Neural progenitor cell (in vitro differentiated cells): ENCODE results near the gene BEST3. TPM values are rescaled to one million over a fixed set of nuclear protein-coding genes. Genes with fewer than 3 reads are reported as not detected.

Experiments used
- DNase-seq: peaks from one replicate; pipeline ENCODE4 v3.0.0-alpha.2; 2016; ENCODE audit warnings: low spot score
- H2AFZ ChIP-seq: fragments of 200-600 bp; sonication (generic); replicated peaks from 2 replicates; pipeline ENCODE4 v1.6.1; 2016; ENCODE audit warnings: antibody characterized with exemption
- H3F3A ChIP-seq: fragments of 200-600 bp; sonication (generic); 2 replicates; pipeline ENCODE4 v1.6.1; 2016; ENCODE audit warnings: antibody characterized with exemption, low read depth
- H3K27ac ChIP-seq: fragments of 200-600 bp; sonication (generic); 2 replicates; pipeline ENCODE4 v1.5.1; 2016; ENCODE audit warnings: mild to moderate bottlenecking
- H3K27me3 ChIP-seq: fragments of 200-600 bp; sonication (generic); 2 replicates; pipeline ENCODE4 v1.6.1; 2016; ENCODE audit warnings: mild to moderate bottlenecking, moderate library complexity
- H3K36me3 ChIP-seq: fragments of 200-600 bp; sonication (generic); 2 replicates; pipeline ENCODE4 v1.5.1; 2016
- H3K4me1 ChIP-seq: fragments of 200-600 bp; sonication (generic); 2 replicates; pipeline ENCODE4 v1.6.1; 2016; ENCODE audit warnings: mixed run types
- H3K4me2 ChIP-seq: fragments of 200-600 bp; sonication (generic); 2 replicates; pipeline ENCODE4 v1.6.1; 2016
- H3K4me3 ChIP-seq: fragments of 200-600 bp; sonication (generic); 2 replicates; pipeline ENCODE4 v1.5.1; 2016
- H3K79me2 ChIP-seq: fragments of 200-600 bp; sonication (generic); 2 replicates; pipeline ENCODE4 v1.6.1; 2016; ENCODE audit warnings: low read depth
- H3K9ac ChIP-seq: fragments of 200-600 bp; sonication (generic); 2 replicates; pipeline ENCODE4 v1.6.1; 2016
- H3K9me3 ChIP-seq: fragments of 200-600 bp; sonication (generic); 2 replicates; pipeline ENCODE4 v1.5.1; 2016; ENCODE audit warnings: low read depth
- H4K20me1 ChIP-seq: fragments of 200-600 bp; sonication (generic); 2 replicates; pipeline ENCODE4 v1.6.1; 2016; ENCODE audit warnings: low read depth
- H3K27ac Mint-ChIP-seq: 3 replicates; pipeline ENCODE4 v1.8.0; 2021; ENCODE audit warnings: mixed read lengths
- H3K27me3 Mint-ChIP-seq: 2 replicates; pipeline ENCODE4 v1.8.0; 2022; ENCODE audit warnings: low read depth, mild to moderate bottlenecking, inconsistent platforms, moderate library complexity, mixed read lengths; ENCODE audit not compliant: insufficient read depth
- H3K36me3 Mint-ChIP-seq: 3 replicates; pipeline ENCODE4 v1.8.0; 2021; ENCODE audit warnings: mixed read lengths
- H3K4me1 Mint-ChIP-seq: 3 replicates; pipeline ENCODE4 v1.8.0; 2021; ENCODE audit warnings: mixed read lengths
- H3K4me3 Mint-ChIP-seq: 3 replicates; pipeline ENCODE4 v1.8.0; 2021; ENCODE audit warnings: mild to moderate bottlenecking, moderate library complexity, mixed read lengths
- H3K9me3 Mint-ChIP-seq: 3 replicates; pipeline ENCODE4 v1.8.0; 2020; ENCODE audit warnings: mixed read lengths
- CTCF ChIP-seq: fragments of 200-600 bp; sonication (generic); IDR thresholded peaks from 2 replicates; pipeline ENCODE4 v1.5.1; 2017; ENCODE audit warnings: antibody characterized with exemption, mild to moderate bottlenecking
- EZH2 ChIP-seq: fragments of 200-600 bp; sonication (generic); IDR thresholded peaks from 2 replicates; pipeline ENCODE4 v1.6.1; 2017; ENCODE audit warnings: antibody characterized with exemption, mild to moderate bottlenecking, moderate library complexity
- EZH2phosphoT487 ChIP-seq: fragments of 200-600 bp; sonication (generic); IDR thresholded peaks from 2 replicates; pipeline ENCODE4 v1.6.1; 2017; ENCODE audit warnings: antibody characterized with exemption
- total RNA-seq: library from RNA; depleted of rRNA; stranded (reverse); fragments of >200 nt; gene quantifications from 2 replicates; pipeline ENCODE4 v1.2.3, GENCODE V29; 2015; ENCODE audit warnings: low replicate concordance

The BEST3 gene
- total RNA-seq, 1 donor from 2014 or later = not detected

- no peak overlapping the region for H3K27ac Mint-ChIP-seq
- H3K27ac ChIP-seq = no peak overlapping the region
- no peak overlapping the region for H3K4me3 ChIP-seq
- H4K20me1 ChIP-seq = no peaks in the 10 kb centered on the region
- H3K27me3 Mint-ChIP-seq = no peaks in the 10 kb centered on the region
- no peak for DNase-seq
- H3K36me3 ChIP-seq = no peaks in the 10 kb centered on the region
- no peaks in the 10 kb centered on the region for H3K27me3 ChIP-seq
- H3K36me3 Mint-ChIP-seq = no peaks in the 10 kb centered on the region
- no peak overlapping the region for H3K4me3 Mint-ChIP-seq
- no peak overlapping the region for H3K9ac ChIP-seq
- no peaks in the 10 kb centered on the region for H3K4me1 ChIP-seq
- no peaks in the 10 kb centered on the region for H3F3A ChIP-seq
- no peaks in the 10 kb centered on the region for H3K9me3 ChIP-seq
- no peaks in the 10 kb centered on the region for H3K79me2 ChIP-seq
- no peak overlapping the region for H2AFZ ChIP-seq
- peaks cover 18% of the 10 kb centered on the region for H3K4me1 Mint-ChIP-seq
- TF ChIP-seq CTCF (no peak), EZH2phosphoT487 (no peak), EZH2 (no peak)
- no peaks in the 10 kb centered on the region for H3K9me3 Mint-ChIP-seq
- H3K4me2 ChIP-seq = no peak overlapping the region
Observed at GRCh38 chr12:69655616-69656340, 43.3 kb downstream of the BEST3 start.

DNA sequence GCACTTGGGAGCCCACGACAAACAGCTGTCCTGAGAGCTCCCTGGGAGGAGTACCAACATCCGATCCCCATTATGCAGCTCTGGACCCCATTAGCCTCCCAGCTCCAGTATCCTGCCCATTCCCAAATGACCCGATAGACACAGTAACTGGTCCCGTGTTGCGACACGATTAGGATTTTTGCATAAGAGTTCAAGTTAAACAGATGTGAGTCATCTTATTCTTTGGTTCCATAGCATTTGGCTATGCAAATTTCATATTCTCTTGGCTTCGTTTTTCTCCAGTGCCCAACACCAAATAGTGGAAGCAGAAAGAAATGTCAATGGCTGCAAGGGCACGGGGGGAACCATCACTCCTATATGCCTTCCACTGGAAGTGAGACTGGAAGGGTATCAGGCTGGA, 45.4 kb downstream of the BEST3 start:
- Histone ChIP-seq H3K79me2 (no peaks in the 10 kb centered on the region), H3K9me3 (no peaks in the 10 kb centered on the region), H3K4me1 (no peaks in the 10 kb centered on the region), H3K27me3 (no peaks in the 10 kb centered on the region), H3K4me2 (no peak overlapping the region), H3F3A (no peaks in the 10 kb centered on the region), H3K36me3 (no peaks in the 10 kb centered on the region), H2AFZ (no peak overlapping the region), H3K9ac (no peak overlapping the region), H3K4me3 (no peak overlapping the region), H3K27ac (no peak overlapping the region), H4K20me1 (no peaks in the 10 kb centered on the region)
- DNase-seq = no peak
- no peak overlapping the region for H3K27ac Mint-ChIP-seq
- peaks cover 21% of the 10 kb centered on the region for H3K4me1 Mint-ChIP-seq
- no peaks in the 10 kb centered on the region for H3K36me3 Mint-ChIP-seq
- no peak for TF ChIP-seq EZH2
- no peak overlapping the region for H3K4me3 Mint-ChIP-seq
- H3K27me3 Mint-ChIP-seq = no peaks in the 10 kb centered on the region
- no peaks in the 10 kb centered on the region for H3K9me3 Mint-ChIP-seq

GRCh38 chr12:69651922-69652321, 47.2 kb downstream of the BEST3 start:
- H4K20me1 ChIP-seq = no peaks in the 10 kb centered on the region
- H3K9ac ChIP-seq = no peak overlapping the region
- H3K4me1 ChIP-seq = no peaks in the 10 kb centered on the region
- no peak overlapping the region for H3K27ac Mint-ChIP-seq
- peaks cover 10% of the 10 kb centered on the region for H3K4me1 Mint-ChIP-seq
- TF ChIP-seq EZH2phosphoT487 = no peak
- no peak for TF ChIP-seq CTCF
- no peak for TF ChIP-seq EZH2
- H3K4me2 ChIP-seq = no peak overlapping the region
- no peak overlapping the region for H2AFZ ChIP-seq
- H3K27ac ChIP-seq = no peak overlapping the region
- no peaks in the 10 kb centered on the region for H3K27me3 Mint-ChIP-seq
- H3K27me3 ChIP-seq = no peaks in the 10 kb centered on the region
- H3K79me2 ChIP-seq = no peaks in the 10 kb centered on the region
- no peaks in the 10 kb centered on the region for H3K36me3 Mint-ChIP-seq
- H3K36me3 ChIP-seq = no peaks in the 10 kb centered on the region
- no peaks in the 10 kb centered on the region for H3K9me3 Mint-ChIP-seq
- no peaks in the 10 kb centered on the region for H3K9me3 ChIP-seq
- H3K4me3 Mint-ChIP-seq = no peak overlapping the region
- no peak for DNase-seq
- no peak overlapping the region for H3K4me3 ChIP-seq
- H3F3A ChIP-seq = no peaks in the 10 kb centered on the region

- no peak overlapping the region for H2AFZ ChIP-seq
- Mint-ChIP-seq H3K9me3 (no peaks in the 10 kb centered on the region), H3K27me3 (no peaks in the 10 kb centered on the region), H3K4me3 (no peak overlapping the region), H3K36me3 (no peaks in the 10 kb centered on the region), H3K27ac (no peak overlapping the region), H3K4me1 (peaks cover 7% of the 10 kb centered on the region)
- no peaks in the 10 kb centered on the region for H3K79me2 ChIP-seq
- no peaks in the 10 kb centered on the region for H3K9me3 ChIP-seq
- H4K20me1 ChIP-seq = no peaks in the 10 kb centered on the region
- no peaks in the 10 kb centered on the region for H3K4me1 ChIP-seq
- H3K9ac ChIP-seq = no peak overlapping the region
- no peak for DNase-seq
- H3K4me2 ChIP-seq = no peak overlapping the region
- no peaks in the 10 kb centered on the region for H3F3A ChIP-seq
- no peak overlapping the region for H3K4me3 ChIP-seq
- no peak overlapping the region for H3K27ac ChIP-seq
- TF ChIP-seq EZH2 = no peak
- TF ChIP-seq CTCF = no peak
- no peak for TF ChIP-seq EZH2phosphoT487
- no peaks in the 10 kb centered on the region for H3K27me3 ChIP-seq
- no peaks in the 10 kb centered on the region for H3K36me3 ChIP-seq
Observed at GRCh38 chr12:69649529-69649928, 49.6 kb downstream of the BEST3 start.
